ENCODE measurements around the gene NDUFS2. TPM values are rescaled to one million over a fixed set of nuclear protein-coding genes. Genes with fewer than 3 reads are reported as not detected.

Gene NDUFS2
- total and polyA plus RNA-seq, 9 of the 15 experiments (the other 6 are each of a cell fraction or from before 2014, with no cell fraction given), result 70.0 to 176 (median 141) TPM

- TF ChIP-seq, protein P1, sequence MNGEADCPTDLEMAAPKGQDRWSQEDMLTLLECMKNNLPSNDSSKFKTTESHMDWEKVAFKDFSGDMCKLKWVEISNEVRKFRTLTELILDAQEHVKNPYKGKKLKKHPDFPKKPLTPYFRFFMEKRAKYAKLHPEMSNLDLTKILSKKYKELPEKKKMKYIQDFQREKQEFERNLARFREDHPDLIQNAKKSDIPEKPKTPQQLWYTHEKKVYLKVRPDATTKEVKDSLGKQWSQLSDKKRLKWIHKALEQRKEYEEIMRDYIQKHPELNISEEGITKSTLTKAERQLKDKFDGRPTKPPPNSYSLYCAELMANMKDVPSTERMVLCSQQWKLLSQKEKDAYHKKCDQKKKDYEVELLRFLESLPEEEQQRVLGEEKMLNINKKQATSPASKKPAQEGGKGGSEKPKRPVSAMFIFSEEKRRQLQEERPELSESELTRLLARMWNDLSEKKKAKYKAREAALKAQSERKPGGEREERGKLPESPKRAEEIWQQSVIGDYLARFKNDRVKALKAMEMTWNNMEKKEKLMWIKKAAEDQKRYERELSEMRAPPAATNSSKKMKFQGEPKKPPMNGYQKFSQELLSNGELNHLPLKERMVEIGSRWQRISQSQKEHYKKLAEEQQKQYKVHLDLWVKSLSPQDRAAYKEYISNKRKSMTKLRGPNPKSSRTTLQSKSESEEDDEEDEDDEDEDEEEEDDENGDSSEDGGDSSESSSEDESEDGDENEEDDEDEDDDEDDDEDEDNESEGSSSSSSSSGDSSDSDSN (IDR thresholded peaks at IDR 0.05; ENCODE audit: borderline replicate concordance in 1 of 2, low read depth in 2 of 2, low read length in 2 of 2), result peak in 1 of 2 experiments; percentile 82; a peak in 2 of 4 replicates
- TF ChIP-seq HNRNPLL (IDR thresholded peaks at IDR 0.05; ENCODE audit: low read depth, low read length, poor library complexity, severe bottlenecking), result no peak
- TF ChIP-seq ZNF583 (CRISPR knock-in tag; IDR thresholded peaks at IDR 0.05), result 0 out of 2 replicates have a peak, but pooled peaks have one; percentile 28
- no peak for TF ChIP-seq KLF6 (CRISPR knock-in tag; IDR thresholded peaks at IDR 0.05; ENCODE audit: borderline replicate concordance)
- no peak for TF ChIP-seq ZNF133 (CRISPR knock-in tag; IDR thresholded peaks at IDR 0.05)
- TF ChIP-seq ZNF644 (tag; IDR thresholded peaks at IDR 0.05; ENCODE audit: low read depth), result no peak
- TF ChIP-seq ILK (tag; IDR thresholded peaks at IDR 0.05; ENCODE audit: borderline replicate concordance, low read depth), result no peak
- no peak for TF ChIP-seq KLF1 (tag; IDR thresholded peaks at IDR 0.05)
- peak; percentile 62 for TF ChIP-seq ZFP36 (IDR thresholded peaks at IDR 0.05; ENCODE audit: low read depth, low read length, partially characterized antibody)
- TF ChIP-seq, protein P2, sequence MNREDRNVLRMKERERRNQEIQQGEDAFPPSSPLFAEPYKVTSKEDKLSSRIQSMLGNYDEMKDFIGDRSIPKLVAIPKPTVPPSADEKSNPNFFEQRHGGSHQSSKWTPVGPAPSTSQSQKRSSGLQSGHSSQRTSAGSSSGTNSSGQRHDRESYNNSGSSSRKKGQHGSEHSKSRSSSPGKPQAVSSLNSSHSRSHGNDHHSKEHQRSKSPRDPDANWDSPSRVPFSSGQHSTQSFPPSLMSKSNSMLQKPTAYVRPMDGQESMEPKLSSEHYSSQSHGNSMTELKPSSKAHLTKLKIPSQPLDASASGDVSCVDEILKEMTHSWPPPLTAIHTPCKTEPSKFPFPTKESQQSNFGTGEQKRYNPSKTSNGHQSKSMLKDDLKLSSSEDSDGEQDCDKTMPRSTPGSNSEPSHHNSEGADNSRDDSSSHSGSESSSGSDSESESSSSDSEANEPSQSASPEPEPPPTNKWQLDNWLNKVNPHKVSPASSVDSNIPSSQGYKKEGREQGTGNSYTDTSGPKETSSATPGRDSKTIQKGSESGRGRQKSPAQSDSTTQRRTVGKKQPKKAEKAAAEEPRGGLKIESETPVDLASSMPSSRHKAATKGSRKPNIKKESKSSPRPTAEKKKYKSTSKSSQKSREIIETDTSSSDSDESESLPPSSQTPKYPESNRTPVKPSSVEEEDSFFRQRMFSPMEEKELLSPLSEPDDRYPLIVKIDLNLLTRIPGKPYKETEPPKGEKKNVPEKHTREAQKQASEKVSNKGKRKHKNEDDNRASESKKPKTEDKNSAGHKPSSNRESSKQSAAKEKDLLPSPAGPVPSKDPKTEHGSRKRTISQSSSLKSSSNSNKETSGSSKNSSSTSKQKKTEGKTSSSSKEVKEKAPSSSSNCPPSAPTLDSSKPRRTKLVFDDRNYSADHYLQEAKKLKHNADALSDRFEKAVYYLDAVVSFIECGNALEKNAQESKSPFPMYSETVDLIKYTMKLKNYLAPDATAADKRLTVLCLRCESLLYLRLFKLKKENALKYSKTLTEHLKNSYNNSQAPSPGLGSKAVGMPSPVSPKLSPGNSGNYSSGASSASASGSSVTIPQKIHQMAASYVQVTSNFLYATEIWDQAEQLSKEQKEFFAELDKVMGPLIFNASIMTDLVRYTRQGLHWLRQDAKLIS (CRISPR knock-in tag; IDR thresholded peaks at IDR 0.05), result no peak
- no peak for TF ChIP-seq ZNF717 (CRISPR knock-in tag; IDR thresholded peaks at IDR 0.05)
- 0 out of 2 replicates have a peak, but pooled peaks have one; percentile 20 for TF ChIP-seq ZNF584 (CRISPR knock-in tag; IDR thresholded peaks at IDR 0.05; ENCODE audit: low read depth)
- no peak for TF ChIP-seq RBM15 (IDR thresholded peaks at IDR 0.05; ENCODE audit: insufficient read depth, low read length)
- TF ChIP-seq KDM1A (IDR thresholded peaks at IDR 0.05), result no peak
- TF ChIP-seq ZNF696 (CRISPR knock-in tag; conservative IDR thresholded peaks at IDR 0.05), result no peak
- TF ChIP-seq CBFA2T2 (conservative IDR thresholded peaks at IDR 0.05), result 0 out of 2 replicates have a peak, but pooled peaks have one; percentile 14
- no peak for TF ChIP-seq HCFC1 (IDR thresholded peaks at IDR 0.05; ENCODE audit: low read depth, low read length)
- TF ChIP-seq SMAD1 (IDR thresholded peaks at IDR 0.05; ENCODE audit: low read depth, low read length, partially characterized antibody), result no peak
- TF ChIP-seq RUNX1 (IDR thresholded peaks at IDR 0.05; ENCODE audit: low read depth), result no peak
- TF ChIP-seq SP1 (CRISPR knock-in tag; IDR thresholded peaks at IDR 0.05), result no peak
- TF ChIP-seq KDM2B (CRISPR knock-in tag; IDR thresholded peaks at IDR 0.05), result no peak
- TF ChIP-seq ID3 (CRISPR knock-in tag; IDR thresholded peaks at IDR 0.05), result no peak
- no peak for TF ChIP-seq ID3 (tag; IDR thresholded peaks at IDR 0.05)
Measured at GRCh38 chr1:161162052-161162451, 40.1 kb upstream of the NDUFS2 start (continued).
